Anterior cingulate cortex (tissue), 58 donors: ENCODE measurements around the gene EXOSC10.
"Not testable (repeated sequence)": the region's sequence is repeated elsewhere in the genome, so short reads cannot be mapped to it uniquely, and the experiment has no call there.

Experiments
- DNase-seq, 58 donors: peaks; one replicate each; lab custom pipeline; 2025; lab: John Stamatoyannopoulos, UW

The EXOSC10 gene

DNA sequence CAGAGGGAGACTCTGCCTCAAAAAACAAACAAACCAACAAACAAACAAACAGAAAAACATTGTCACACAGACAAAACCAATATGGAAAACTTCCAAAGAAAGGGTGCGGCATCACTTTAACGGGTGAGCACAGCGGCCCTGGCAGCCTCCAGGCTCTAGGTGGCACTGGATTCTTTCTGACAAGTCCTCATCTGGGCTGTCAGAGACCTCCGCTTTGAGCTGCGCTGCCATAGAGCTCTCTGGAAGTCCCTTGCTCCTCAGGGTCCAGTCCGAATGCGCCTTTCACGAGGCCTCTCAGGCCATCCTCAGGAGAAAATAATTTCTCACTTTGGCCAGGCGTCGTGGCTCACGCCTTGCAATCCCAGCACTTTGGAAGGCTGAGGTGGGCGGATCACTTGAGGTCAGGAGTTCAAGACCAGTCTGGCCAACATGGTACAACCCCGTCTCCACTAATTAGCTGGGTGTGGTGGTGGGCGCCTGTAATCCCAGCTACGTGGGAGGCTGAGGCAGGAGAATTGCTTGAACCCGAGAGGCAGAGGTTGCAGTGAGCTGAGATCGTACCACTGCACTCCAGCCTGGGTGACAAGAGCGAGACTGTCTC, 35.6 kb downstream of the EXOSC10 start:
- not testable (repeated sequence) for DNase-seq

DNA sequence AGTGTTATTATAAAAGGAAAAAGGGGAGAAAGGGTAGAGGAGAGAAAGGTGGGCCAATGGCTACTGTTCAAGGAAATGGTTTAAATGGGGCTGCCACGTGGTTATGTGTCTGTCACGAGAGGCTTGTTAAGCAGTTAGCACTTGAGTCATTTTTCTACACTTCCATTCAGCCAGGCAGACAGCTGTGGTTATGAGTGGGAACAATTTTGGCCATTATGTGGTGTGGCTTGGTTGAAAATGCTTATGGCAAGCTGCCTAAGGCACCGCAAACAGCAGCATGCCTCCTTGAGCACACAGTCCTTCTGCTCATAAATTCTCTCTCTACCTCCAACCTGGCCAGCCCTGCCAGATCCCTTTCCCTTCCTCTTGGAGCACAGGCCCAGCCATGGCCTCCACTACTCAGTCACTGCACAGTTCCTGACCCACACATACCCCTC, 36.7 kb downstream of the EXOSC10 start:
- peak in 13 of 58 donors; percentile 11 to 71 (median 34) for DNase-seq

DNA sequence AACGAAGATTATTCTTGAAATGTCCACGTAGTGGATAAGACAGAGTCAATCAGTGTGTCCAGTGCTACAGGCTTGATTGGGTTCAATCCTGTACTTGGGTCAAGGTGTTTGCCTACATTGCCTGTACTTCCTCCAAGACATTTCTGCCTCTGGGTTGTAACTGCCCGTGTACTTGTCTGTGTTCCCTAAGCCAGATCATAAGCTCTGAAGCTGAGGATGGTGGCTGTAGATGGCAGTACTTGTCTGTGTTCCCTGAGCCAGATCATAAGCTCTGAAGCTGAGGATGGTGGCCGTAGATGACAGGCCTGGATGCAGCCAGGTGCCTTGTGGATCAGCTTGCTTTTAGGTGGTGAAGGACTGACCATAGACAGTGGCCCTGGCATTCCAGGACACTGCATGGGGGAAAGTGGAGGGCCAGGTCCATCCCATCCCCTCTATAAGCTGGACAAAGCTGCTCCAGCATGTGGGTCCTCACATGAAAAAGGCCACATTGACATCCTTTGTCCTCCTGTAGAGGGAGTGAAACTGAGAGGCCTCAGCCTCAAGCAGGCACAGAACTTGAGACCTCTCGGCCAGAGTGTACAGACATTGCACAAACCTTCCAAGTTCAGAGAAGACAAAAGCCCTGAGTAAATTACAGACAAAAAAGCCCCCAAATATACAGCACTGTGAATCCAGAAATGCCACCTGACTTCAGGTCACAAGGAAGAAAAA, 37.9 kb downstream of the EXOSC10 start:
- peak in 1 of 58 donors; percentile 10 for DNase-seq

DNA sequence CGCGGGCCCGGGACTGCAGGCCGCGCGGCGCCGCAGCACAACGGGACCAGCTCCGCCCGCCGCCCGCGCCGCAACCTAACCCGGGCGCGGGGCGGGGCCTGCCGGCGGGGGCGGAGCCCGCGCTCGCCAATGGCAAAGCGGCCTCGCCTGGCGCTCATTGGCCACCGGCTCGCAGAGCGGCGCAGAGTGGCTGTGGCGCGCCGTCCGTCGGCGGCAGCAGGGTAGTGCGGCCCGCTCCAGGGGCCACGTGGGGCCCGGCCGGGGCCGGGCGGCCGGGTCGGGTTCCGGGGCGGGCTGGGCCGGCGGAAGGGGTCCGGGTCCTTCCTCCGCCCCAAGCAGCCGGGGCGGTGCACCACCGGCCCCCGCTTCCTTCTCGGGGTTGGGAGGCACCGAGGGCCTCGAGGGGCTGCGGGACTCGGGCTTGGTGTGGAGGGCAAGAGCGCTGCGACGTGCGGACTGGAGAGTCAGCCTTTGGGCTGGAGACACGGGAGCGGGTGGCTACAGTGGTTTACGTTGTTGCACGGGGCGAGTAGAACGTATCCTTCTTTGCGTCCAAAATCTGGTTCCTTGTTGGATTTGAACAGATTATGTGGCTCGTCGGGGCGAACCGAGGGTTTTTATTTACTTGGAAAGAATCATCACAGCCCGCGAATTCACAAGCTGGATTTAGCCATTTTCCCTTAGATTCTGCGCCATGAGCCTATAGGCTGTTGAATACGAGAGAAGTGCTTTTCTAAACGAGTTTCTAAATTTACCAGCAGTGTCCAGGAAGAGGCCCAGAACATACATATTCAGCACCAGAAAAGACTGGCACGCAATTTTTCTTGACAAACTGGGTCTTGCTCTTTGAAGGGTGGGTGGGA, 39.5 kb downstream of the EXOSC10 start, which contains the start of gene SRM:
Gene SRM (minus strand): TSS at position 51 of the 863 bp plus-strand sequence. CDS start 75 bp downstream, outside the sequence.
- DNase-seq = peak; percentile 43 to 94 (median 83)

DNA sequence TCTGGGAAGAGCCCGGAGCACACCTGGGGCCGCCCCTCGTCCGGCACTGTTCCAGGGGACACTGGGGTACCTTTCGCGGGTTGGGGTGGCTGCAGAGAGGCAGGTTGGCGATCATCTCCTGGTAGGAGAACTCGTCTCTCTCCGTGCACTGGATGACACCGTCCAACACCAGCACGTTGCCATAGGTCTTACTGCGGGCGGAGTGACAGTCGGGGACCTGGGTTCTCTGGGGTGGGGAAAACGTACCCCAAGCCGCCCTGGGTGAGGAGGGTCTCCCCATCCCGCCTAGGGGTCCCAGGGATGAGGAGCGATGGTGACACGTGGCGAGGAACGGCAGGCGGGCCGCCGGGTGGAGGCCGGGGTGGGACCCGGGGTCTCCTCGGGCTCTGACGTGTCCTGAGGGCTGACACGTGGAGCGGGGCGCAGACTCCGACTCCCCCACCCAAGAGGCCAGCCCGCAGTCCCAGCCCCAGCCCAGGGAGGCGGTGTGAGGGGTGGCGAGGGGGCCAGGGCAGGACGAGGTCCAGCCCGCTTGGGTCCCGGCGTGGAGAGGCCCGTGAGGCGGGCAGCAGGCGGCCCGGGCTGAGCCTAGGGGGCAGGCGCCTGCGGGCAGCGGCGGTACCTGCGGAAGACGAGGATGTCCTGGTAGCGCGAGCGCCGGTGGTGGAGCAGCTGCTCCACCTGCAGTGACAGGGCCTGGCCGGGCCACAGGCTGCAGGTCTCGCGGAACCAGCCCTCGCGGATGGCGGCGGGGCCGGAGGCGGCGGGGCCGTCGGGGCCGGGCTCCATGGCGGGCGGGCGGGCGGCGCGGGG, 40.3 kb downstream of the EXOSC10 start:
- DNase-seq = peak in 1 of 58 donors; percentile 37

DNA sequence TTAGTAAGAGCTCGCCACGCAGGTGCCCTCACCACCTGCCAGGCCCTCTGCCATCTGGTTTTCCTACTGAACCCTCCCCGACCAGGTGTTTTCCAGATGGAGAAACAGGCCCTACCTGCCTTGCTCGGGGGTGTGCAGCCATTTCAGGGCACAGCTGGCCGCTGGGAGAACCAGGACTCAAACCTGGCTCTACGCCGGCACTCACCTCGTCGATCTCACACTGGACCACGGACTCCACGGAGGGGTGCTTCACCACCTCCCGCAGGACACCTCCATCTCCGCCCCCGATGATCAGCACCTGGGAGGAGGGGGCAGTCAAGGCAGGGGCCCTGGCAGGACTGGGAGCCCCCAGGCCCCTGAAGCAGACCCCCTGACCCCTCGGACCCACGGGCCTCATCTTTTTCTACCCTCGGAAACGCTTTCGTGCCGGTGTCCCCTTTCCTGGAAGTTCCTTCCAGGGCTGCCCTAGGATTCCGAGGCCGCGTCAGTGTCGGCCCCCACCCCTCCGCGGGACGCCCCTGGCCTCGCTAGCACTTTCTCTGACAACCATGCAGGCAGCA, 41.0 kb downstream of the EXOSC10 start:
- no peak for DNase-seq

DNA sequence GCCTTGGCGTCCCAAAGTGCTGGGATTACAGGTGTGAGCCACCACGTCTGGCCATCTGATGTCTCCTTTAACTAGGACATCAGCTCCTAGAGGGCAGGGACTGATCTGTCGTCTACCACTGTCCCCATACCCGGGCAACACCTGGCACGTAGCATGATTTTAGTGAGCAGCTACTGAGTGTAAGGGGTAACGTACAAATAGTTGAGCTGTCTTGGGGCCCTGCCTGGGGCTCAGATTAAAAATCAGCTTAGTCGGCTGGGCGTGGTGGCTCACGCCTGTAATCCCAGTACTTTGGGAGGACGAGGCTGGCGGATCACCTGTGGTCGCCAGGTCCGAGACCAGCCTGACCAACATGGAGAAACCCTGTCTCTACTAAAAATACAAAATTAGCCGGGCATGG, 41.6 kb downstream of the EXOSC10 start:
- DNase-seq = no peak

DNA sequence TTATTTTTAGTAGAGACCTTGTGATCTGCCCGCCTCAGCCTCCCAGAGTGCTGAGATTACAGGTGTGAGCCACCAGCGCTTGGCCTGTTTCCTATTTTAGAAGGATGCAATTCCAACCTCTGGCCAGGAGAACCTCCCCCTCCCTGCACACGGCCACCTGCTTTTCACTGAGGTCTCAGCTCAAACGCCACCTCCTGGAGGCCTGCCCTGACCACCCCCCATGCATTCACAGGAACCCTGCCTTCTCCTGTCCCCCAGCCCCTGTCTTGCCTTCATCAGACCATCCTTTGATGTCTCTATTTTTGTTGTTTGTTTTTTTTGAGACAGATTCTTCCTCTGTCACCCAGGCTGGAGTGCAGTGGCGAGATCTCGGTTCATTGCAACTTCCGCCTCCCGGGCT, 42.2 kb downstream of the EXOSC10 start:
- DNase-seq = no peak

DNA sequence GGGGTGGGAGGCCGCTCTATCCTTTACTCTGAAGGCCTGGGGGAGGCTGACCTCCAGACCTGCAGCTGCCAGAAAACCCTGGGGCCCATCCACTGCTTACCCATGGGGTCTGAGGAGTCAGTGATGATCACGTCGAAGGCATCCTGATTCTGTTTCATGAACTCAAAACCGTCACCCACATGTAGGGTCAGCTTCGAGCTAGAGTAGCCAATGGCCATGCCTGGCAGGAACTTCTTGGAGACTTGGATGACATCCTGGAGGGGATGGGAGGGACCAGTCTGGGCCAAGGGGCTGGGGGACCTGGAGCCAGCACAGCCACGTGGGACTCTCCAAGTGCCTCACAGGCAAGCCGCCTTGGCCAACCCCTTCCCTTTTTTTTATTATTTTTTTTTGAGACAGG, 43.2 kb downstream of the EXOSC10 start:
- no peak for DNase-seq

DNA sequence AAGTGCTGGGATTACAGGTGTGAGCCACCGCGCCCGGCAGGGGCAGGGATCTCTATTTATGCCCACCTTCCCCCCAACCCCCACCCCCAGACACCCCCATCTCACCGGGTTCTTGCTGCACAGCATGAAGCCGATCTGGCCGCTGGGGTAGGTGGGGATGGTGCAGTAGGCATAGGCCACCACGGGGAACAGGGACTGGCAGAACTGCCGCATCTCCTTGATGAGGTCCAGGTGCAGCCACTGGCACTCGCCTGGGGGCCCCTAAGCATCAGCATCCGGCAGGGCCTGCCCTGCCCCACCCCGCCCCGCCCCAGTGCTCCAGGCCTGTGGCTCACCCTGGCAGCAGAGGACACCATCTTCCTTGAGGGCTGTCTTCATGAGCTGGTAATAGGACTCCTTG, 44.0 kb downstream of the EXOSC10 start:
- DNase-seq = no peak

DNA sequence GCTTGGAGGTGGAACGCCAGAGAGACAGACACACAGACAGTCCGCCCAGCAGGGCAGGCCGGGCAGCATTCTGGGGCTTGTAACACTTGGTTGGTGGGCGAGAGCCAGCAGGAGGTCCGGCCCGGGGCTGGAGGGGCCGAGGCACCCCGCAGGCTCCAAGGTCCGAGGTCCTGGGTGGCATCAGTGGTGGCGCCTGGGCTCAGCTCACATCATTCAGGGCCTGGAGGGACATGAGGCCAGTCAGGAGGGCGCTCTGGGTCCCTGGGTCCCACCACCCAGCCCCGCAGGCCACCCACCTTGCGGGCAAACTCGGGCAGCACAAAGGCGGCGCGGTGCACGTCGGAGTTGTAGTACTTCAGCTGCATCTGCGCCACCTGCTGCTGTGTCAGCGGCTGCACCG, 45.0 kb downstream of the EXOSC10 start:
- DNase-seq = no peak

DNA sequence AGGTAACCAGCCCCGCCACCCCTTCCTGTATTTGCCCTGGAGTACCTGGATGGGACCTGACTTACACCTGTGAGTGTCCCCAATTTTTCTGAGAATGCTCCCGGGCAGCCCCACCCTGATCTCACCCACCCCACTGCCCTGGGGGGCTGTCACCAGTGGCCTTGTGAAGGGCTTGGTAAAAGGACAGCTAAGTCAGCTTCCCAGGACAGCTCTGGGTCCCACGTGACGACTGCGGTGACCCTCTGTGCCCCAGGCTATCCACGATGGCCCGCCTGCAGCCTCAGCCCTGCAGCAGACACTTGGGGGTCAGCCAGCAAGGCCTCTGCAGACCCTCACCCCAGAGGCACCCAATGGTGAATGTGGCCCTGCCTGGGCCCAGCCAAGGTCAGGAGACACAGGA, 45.5 kb downstream of the EXOSC10 start:
- no peak for DNase-seq

DNA sequence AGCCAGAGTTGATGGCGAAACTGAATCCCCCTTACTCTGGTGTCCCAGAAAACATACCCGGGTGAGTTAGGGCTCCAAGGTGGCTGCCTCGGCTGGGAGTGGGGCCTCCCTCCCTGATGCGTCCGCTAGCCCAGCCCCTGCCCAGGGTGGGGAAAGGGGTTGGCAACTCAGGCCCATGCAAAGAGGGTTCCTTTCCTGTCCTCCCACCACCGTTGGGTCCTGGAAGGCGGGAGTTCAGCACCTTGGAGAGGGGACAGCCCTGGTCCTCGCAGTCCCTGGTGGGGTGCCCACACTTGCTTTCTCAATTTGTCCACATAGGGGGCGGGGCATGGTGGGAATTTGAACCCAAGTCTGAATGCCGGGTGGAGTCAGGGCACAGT, 45.9 kb downstream of the EXOSC10 start:
- no peak for DNase-seq

DNA sequence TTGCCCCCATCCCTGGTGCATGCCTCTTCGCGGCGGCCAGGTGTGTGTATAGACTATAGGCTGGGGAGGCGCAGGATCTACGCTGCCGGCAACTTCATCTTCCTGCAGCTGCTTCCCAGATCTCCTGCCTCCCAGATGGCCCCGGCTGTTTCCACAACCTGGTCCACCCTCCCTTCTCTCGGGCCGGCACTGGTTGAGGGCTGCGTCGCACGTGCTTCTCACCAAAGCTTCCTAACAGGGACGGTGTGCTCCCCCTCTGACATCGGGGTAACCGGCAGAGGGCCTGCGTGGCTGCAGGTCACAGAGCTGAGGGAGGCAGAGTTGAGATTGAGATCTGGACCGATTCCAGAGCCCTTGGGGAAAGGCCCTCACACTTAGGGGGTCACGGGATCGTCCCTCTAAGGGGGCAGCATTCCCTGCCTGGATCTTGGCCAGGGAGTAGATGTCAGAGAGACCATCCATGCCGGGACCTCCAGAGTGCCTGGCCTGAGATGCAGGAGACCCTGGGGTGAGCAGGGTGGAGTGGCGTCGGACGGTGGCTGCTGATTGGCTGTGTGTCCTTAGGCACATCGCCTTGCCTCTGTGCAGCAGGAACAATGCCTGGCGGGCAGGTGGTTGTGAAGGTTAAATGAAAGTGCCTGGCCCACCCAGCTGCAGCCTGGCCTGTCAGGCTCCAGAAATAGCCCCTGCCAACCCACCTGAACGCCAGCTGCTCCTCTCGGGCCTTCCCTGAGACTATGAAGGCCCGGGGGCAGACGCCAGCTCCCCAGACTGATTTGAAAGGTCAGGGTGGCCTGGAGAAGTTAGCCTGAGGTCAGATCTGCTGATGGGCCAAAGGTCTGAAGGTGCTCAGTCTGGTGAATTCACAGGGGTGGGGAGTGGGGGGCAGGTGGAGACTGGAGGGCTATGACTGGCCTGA, 46.6 kb downstream of the EXOSC10 start:
- DNase-seq = no peak

DNA sequence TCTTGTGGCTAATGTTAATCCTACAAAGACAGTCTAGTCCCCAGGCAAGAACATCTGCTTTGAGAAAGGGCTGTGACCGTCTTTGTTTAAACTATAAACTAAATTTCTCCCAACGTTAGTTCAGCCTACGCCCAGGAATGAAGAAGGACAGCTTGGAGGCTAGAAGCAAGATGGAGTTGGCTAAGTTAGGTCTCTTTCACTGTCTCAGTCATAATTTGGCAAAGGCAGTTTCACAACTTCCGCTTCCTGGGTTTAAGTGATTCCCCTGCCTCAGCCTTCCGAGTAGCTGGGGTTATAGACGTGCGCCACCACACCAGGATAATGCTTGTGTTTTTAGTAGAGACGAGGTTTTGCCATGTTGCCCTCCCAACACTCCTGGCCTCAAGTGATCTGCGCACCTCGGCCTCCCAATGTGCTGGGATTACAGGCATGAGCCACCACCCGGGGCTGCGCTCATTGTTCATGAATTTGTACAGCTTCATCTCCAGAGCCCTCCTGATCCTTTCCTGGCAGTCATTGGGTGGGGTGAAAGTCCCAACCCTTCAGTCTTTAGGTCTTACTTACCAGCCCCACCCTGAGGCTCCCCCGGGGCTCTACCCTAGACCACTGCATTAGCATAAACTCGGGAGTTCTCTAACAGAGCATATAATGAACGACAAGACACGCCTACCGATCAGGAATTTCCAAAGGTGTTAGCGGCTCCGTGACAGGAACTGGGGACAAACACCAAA, 47.7 kb downstream of the EXOSC10 start:
- no peak for DNase-seq

DNA sequence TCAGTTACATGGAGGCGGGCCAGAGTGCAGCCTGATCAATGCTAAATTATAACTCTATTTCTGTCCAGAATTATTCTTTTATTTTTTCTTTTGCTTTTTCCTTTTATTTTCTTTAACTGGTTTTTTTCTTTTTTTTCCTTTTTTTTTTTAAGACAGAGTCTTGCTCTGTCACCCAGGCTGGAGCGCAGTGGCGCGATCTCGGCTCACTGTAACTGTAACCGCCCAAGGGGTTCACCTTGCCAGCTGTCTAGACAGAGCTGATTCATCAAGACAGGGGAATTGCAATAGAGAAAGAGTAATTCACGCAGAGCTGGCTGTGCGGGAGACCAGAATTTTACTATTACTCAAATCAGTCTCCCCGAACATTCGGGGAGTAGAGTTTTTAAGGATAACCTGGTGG, 48.5 kb downstream of the EXOSC10 start:
- DNase-seq = not testable (repeated sequence)

DNA sequence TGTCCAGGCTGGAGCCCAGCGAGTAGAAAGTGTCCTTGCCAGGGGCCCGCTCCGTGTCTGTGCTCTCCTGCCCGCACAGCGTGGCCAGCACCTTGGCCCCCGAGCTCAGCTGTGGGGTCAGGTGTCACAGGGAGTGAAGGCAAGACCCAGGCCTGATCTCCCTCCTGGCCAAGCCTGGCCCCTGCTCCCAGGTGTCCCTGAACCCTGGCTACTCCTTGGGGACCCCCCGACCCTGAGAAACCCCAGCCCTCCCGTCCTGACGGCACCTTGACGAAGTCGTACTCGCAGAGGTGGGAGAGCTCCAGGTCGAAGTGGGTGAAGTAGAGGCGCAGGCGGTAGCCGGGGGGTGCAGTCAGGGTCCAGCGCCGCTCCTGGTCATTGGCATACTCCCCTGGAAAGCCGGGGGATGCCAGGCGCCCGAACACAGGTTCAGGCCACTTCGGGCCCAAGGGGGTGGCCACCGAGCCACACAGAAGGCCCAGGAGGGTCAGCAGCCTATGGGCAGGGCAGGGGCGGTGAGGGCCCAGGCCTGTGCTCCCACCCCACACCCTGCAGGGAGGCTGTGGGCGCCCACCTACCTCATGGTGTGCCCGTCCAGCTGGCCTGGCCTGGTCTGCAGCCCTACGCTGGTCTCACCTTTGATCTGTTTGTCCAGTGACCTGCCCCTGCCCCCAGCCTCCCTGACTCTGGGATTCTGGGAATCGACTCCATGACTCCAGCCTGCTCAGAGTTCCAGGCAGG, 52.9 kb downstream of the EXOSC10 start, which contains the start of gene MASP2:
Gene MASP2 (minus strand): TSS at position 615 of the 741 bp plus-strand sequence. CDS start 32 bp downstream, at position 583.
- no peak for DNase-seq

DNA sequence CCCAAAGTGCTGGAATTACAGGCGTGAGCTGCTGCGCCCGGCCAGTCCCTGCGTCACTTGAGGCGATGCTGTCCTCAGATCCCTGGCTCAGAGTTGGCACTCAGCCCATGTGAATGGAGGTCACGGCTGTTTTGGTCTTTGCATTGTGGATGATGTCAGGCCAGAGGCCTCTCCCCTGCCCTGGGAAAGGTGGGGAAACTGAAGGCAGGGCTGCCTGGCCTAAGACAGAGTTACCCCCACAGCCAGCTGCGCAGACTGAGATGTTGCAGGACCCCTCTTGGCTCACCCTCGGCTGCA, 53.5 kb downstream of the EXOSC10 start:
- no peak for DNase-seq
